Parathyroid adenoma (tissue), 2 donors: ENCODE data around the gene PCDHB10.
"Not testable (repeated sequence)": the region's sequence is repeated elsewhere in the genome, so short reads cannot be mapped to it uniquely, and the experiment has no call there.

ENCODE experiments used
- H2AFZ ChIP-seq: fragments of 300-600 bp; sonication (generic); one replicate; pipeline ENCODE4 v1.7.0; 2017; ENCODE audit warnings: antibody characterized with exemption, mild to moderate bottlenecking
- H3K27ac ChIP-seq: fragments of 300-600 bp; sonication (generic); one replicate; pipeline ENCODE4 v1.7.0; 2017
- H3K27me3 ChIP-seq: fragments of 300-600 bp; sonication (generic); one replicate; pipeline ENCODE4 v1.7.0; 2017; ENCODE audit warnings: low read length; ENCODE audit not compliant: control insufficient read depth, insufficient read depth
- H3K36me3 ChIP-seq: fragments of 300-600 bp; sonication (generic); one replicate; pipeline ENCODE4 v1.7.0; 2017; ENCODE audit warnings: low read length; ENCODE audit not compliant: control insufficient read depth, insufficient read depth
- H3K4me1 ChIP-seq: fragments of 300-600 bp; sonication (generic); one replicate; pipeline ENCODE4 v1.7.0; 2017; ENCODE audit warnings: control low read depth
- H3K4me2 ChIP-seq: fragments of 300-600 bp; sonication (generic); one replicate; pipeline ENCODE4 v1.7.0; 2017; ENCODE audit warnings: low read length
- H3K4me3 ChIP-seq: fragments of 300-600 bp; sonication (generic); one replicate; pipeline ENCODE4 v1.7.0; 2017; ENCODE audit warnings: low read depth, low read length
- H3K79me2 ChIP-seq: fragments of 300-600 bp; sonication (generic); one replicate; pipeline ENCODE4 v1.7.0; 2017; ENCODE audit warnings: control low read depth
- H3K9ac ChIP-seq: fragments of 300-600 bp; sonication (generic); one replicate; pipeline ENCODE4 v1.7.0; 2017; ENCODE audit warnings: mild to moderate bottlenecking
- H3K9me3 ChIP-seq: fragments of 300-600 bp; sonication (generic); one replicate; pipeline ENCODE4 v1.7.0; 2017; ENCODE audit warnings: low read length; ENCODE audit not compliant: control insufficient read depth
- CTCF ChIP-seq: fragments of 300-600 bp; sonication (generic); IDR thresholded peaks from one replicate; pipeline ENCODE4 v1.7.0; 2017; ENCODE audit warnings: antibody characterized with exemption, mild to moderate bottlenecking
- donor health status: primary hyperparathyroidism.

Gene PCDHB10

GRCh38 chr5:141186897-141187512 is 5.1 kb upstream of the PCDHB10 start, which contains the start of gene PCDHB9:
Gene PCDHB9, plus strand, starts transcription at chr5:141187161. Its CDS starts 158 bp downstream, at chr5:141187319.
- Histone ChIP-seq H3K9ac (no peak within 1 kb of the TSS), H3K27me3 (peaks cover 2% of the 10 kb centered on the region), H3K4me1 (no peaks in the 10 kb centered on the region), H2AFZ (no peak within 1 kb of the TSS), H3K27ac (no peak within 1 kb of the TSS), H3K4me2 (no peak within 1 kb of the TSS), H3K79me2 (no peaks in the 10 kb centered on the region), H3K36me3 (peaks cover 3% of the 10 kb centered on the region), H3K4me3 (no peak within 1 kb of the TSS), H3K9me3 (no peaks in the 10 kb centered on the region)
- no peak for TF ChIP-seq CTCF

- H3K27ac ChIP-seq, H3K27me3 ChIP-seq, H3K79me2 ChIP-seq, H3K9me3 ChIP-seq, H3K4me2 ChIP-seq, H3K36me3 ChIP-seq, H3K9ac ChIP-seq, H2AFZ ChIP-seq, H3K4me1 ChIP-seq, H3K4me3 ChIP-seq: not testable (repeated sequence)
These were observed 3.5 kb upstream of the PCDHB10 start for GRCh38 chr5:141188682-141189081.

- H2AFZ ChIP-seq, H3K27ac ChIP-seq, H3K9me3 ChIP-seq, H3K79me2 ChIP-seq, H3K9ac ChIP-seq, H3K36me3 ChIP-seq, H3K4me2 ChIP-seq, H3K27me3 ChIP-seq, H3K4me3 ChIP-seq, H3K4me1 ChIP-seq: not testable (repeated sequence)
These were observed 3.0 kb upstream of the PCDHB10 start for GRCh38 chr5:141189131-141189530.

GRCh38 chr5:141194332-141194731 is 2.2 kb downstream of the PCDHB10 start:
- H3K9me3 ChIP-seq, H2AFZ ChIP-seq, H3K79me2 ChIP-seq, H3K9ac ChIP-seq, H3K4me3 ChIP-seq, H3K36me3 ChIP-seq, H3K27ac ChIP-seq, H3K4me1 ChIP-seq, H3K4me2 ChIP-seq, H3K27me3 ChIP-seq: not testable (repeated sequence)

GRCh38 chr5:141196363-141196762 is 4.2 kb downstream of the PCDHB10 start:
- Histone ChIP-seq H3K27ac (no peak overlapping the region), H3K27me3 (no peaks in the 10 kb centered on the region), H2AFZ (no peak overlapping the region), H3K9ac (no peak overlapping the region), H3K4me2 (no peak overlapping the region), H3K79me2 (no peaks in the 10 kb centered on the region), H3K36me3 (no peaks in the 10 kb centered on the region), H3K9me3 (no peaks in the 10 kb centered on the region), H3K4me3 (no peak overlapping the region), H3K4me1 (no peaks in the 10 kb centered on the region)
- TF ChIP-seq CTCF = no peak

GRCh38 chr5:141199359-141200235 is 7.4 kb downstream of the PCDHB10 start, which contains the start of gene PCDHB11:
Gene PCDHB11, plus strand, starts transcription at chr5:141199627. Its CDS starts 148 bp downstream, at chr5:141199775.
- H3K9ac ChIP-seq = no peak within 1 kb of the TSS
- H3K27me3 ChIP-seq = no peaks in the 10 kb centered on the region
- peak within 1 kb of the TSS; percentile 82 for H3K27ac ChIP-seq
- H2AFZ ChIP-seq = peak within 1 kb of the TSS; percentile 83
- H3K4me1 ChIP-seq = no peaks in the 10 kb centered on the region
- H3K4me3 ChIP-seq = peak within 1 kb of the TSS; percentile 59
- peak within 1 kb of the TSS; percentile 14 for H3K4me2 ChIP-seq
- TF ChIP-seq CTCF = peak; percentile 47
- no peaks in the 10 kb centered on the region for H3K9me3 ChIP-seq
- H3K79me2 ChIP-seq = no peaks in the 10 kb centered on the region
- no peaks in the 10 kb centered on the region for H3K36me3 ChIP-seq

- not testable (repeated sequence) for H3K27ac ChIP-seq, H3K9ac ChIP-seq, H3K4me1 ChIP-seq, H3K36me3 ChIP-seq, H2AFZ ChIP-seq, H3K4me3 ChIP-seq, H3K27me3 ChIP-seq, H3K4me2 ChIP-seq, H3K79me2 ChIP-seq, H3K9me3 ChIP-seq
These were observed 9.0 kb downstream of the PCDHB10 start for GRCh38 chr5:141201126-141201525.

GRCh38 chr5:141201646-141202045 is 9.5 kb downstream of the PCDHB10 start:
- H3K79me2 ChIP-seq, H3K9me3 ChIP-seq, H3K27ac ChIP-seq, H2AFZ ChIP-seq, H3K27me3 ChIP-seq, H3K4me3 ChIP-seq, H3K9ac ChIP-seq, H3K4me1 ChIP-seq, H3K4me2 ChIP-seq, H3K36me3 ChIP-seq: not testable (repeated sequence)
